GM19397 (cell line): ENCODE data around the gene SNCB.
"Not testable (repeated sequence)": the region's sequence is repeated elsewhere in the genome, so short reads cannot be mapped to it uniquely, and the experiment has no call there.

Experiments used
- ATAC-seq: cut with Tn5 transposase; IDR thresholded peaks from one replicate; pipeline ENCODE4 v1.9.1; 2021; ENCODE audit warnings: mild to moderate bottlenecking, moderate library complexity; ENCODE audit not compliant: unreplicated experiment

Gene SNCB

DNA sequence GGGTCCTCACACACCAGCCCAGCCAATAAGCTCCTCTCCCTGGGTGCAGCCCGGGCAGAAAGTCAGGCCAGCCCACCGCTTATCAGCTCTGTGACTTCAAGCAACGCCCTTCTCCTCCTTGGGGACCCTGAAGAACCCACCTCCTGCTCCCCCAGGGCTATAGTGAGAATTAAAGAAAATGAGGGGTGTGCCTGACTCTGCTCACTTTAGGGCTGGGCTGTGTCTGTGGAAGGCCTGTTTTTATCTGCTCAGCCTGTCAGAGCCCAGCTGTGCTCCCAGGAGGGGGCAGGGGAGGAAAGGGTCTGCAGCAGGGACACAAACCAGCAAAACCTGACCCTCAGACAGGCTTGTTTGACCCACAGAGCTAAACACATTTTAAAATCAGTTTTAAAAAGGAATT, 24.3 kb downstream of the SNCB start:
- ATAC-seq = no peak

GRCh38 chr5:176603091-176603490, 27.2 kb downstream of the SNCB start:
- ATAC-seq = no peak

DNA sequence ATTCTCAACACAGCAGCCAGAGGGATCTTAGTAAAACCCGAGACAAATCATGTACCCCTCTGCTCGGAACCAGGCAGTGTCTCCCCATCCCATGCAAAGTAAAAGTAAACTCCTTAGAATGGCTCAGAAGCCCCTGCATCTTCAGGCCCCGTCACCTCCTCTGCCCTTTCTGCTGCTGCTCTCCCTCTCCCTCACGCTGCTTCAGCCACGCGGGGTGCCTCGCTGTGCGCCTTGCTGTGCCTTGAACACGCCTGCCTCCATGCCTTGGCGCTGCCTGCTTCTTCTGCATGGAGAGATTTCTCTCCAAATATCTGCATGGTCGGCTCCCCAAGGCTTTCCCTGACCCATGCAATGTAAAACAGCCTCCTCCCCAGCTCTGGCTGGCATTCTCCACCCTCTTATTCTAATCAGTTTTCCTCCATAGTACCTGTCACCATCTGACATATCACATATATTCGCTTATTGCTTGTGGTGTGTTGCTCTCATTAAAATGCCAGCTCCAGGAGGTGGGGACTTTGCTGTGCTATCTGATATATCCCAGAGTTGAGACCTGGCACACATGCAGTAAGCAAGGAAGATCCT, 28.3 kb downstream of the SNCB start:
- ATAC-seq = no peak

GRCh38 chr5:176599749-176600430, 30.4 kb downstream of the SNCB start:
- not testable (repeated sequence) for ATAC-seq

GRCh38 chr5:176597417-176598389, 32.6 kb downstream of the SNCB start:
- ATAC-seq = no peak

GRCh38 chr5:176596689-176597416, 33.5 kb downstream of the SNCB start:
- ATAC-seq = no peak

DNA sequence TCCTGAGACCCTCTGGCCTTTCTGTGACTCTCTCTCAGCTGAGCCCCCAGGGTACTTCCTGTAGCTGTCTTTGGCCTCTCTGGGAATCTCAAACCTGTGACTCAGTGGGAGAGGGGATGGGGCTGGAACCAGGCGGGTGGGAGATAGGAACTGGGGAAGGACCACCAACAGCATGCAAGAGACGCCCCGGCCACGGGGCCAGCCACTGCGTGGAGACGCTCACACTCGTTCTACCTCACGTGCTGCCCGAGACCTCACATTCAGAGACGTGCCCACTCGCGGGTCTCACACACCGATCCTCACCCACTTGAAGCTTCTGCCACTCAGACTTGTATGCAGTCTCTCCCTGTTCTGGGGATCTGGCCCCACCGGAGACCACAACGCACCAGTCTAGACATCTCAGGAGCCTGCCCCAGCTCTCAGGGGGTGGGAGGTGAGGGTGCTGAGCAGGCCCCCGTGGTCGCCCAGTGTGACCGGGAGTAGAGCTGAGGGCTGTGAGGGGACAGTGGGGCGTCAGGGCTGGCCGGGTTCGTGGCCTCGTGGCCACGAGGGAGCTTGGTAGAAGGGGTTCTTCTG, 34.2 kb downstream of the SNCB start:
- ATAC-seq = no peak

- ATAC-seq = no peak
Measured at GRCh38 chr5:176595386-176595943, 34.9 kb downstream of the SNCB start.

DNA sequence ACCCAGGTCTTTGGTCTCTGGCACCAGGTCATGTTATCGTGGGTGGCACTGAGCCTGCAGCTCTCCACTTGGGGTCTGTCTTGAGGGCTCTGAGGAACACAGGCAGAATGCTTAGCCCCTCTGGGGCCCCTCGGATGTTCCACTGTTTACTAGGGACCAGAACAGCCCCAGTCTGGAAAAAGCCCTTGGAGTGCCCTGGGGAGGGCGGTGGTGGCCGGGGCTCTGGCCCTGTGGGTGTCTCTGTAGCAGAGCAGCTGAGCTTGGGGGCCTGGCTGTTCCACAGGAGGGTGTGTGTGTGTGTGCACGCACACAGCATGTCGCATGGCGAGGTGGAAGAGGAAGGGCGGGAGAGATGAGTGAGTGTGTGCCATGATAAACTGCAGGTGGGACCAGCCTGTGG, 35.8 kb downstream of the SNCB start:
- no peak for ATAC-seq

DNA sequence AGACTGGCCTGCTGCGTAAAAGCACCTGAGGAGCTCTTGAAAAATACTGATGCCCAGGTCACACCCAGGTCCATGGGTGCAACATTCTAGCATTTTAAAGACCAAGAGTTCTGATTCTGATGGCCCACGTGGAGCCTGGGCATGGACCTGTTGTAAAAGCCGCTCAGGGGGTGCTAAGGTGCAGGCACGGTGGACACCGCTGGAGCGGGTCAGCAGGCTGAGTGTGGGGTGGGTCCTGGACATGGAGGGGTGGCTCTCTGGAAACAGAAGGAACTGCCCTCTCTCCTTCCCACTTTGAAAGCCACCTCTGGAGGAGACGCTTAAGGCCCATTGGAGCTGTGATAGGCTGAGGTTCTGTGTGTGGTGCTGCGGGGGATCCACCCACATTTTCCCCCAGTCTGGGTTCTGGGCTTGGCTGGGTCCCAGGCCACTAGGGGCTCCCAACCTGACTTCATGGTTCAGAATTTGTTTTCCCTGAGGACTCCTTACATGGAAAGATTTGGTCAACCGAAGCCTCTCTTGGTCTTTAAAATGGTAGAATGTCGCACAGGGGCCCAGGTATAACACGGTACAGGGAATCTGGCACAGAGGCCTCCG, 37.0 kb downstream of the SNCB start:
- ATAC-seq = no peak

- ATAC-seq = no peak
Measured at GRCh38 chr5:176592573-176592972, 37.8 kb downstream of the SNCB start.

- not testable (repeated sequence) for ATAC-seq
Measured at GRCh38 chr5:176591667-176592066, 38.7 kb downstream of the SNCB start.

- ATAC-seq = no peak
Measured at GRCh38 chr5:176590035-176590717, 40.2 kb downstream of the SNCB start.

- no peak for ATAC-seq
Measured at GRCh38 chr5:176589039-176589769, 41.1 kb downstream of the SNCB start.

DNA sequence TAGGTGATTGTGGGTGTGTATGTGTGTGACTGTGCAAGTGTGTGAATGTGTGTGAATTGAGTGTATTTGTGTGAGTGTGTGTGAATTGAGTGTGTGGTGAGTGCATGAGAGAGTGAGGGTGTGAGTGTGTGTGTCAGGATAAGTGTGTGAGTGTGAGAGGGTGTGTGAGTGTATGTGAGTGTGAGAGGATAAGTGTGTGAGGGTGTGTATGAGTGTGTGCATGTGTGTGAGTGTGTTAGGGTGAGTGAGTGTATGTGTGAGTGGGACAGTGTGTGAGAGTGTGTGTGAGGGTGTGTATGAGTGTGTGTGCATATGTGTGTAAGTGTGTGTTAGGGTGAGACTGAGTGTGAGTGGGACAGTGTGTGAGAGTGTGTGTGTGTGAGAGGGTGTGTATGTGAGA, 42.0 kb downstream of the SNCB start:
- ATAC-seq = no peak

DNA sequence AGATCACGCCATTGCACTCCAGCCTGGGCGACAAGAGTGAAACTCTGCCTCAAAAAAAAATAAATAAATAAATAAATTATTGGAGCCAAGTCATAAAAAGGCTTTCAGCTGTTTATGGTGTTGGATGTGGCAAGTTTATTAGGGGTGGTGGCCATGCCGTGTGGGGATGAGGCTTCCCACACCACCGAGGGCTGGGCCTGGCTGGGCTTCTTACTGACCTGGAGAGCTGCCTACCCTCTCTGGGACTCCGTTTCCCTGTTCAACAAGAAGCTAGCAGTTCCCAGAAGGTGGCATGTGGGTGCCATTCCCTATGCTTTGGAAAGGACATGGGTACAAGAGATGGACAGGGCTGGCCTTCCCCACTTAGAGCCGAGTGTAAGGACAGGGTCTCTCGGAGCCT, 42.9 kb downstream of the SNCB start:
- no peak for ATAC-seq

GRCh38 chr5:176583076-176583475, 47.3 kb downstream of the SNCB start:
- ATAC-seq = no peak

DNA sequence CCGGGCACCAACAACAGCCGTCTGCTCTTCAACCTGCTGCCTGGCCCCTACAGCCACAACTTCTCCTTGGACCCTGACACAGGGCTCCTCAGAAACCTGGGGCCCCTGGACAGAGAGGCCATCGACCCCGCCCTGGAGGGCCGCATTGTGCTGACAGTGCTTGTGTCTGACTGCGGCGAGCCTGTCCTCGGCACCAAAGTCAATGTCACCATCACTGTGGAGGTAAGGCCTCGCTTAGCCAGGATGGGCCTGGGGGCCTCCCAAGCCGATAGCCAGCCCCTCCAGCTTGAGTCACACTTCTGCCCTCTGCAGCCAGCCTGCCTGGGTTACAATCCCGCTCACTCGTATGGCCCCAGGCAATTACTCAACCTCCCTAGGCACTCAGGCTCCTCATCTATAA, 49.0 kb downstream of the SNCB start:
- ATAC-seq = no peak

- no peak for ATAC-seq
Measured at GRCh38 chr5:176579323-176579722, 51.0 kb downstream of the SNCB start.
